GM19468 (cell line): ENCODE results near the gene NOL4L.

Experiments used
- ATAC-seq: cut with Tn5 transposase; IDR thresholded peaks from one replicate; pipeline ENCODE4 v1.9.1; 2021; ENCODE audit warnings: mild to moderate bottlenecking, moderate library complexity, moderate number of reproducible peaks; ENCODE audit not compliant: unreplicated experiment; ENCODE audit errors: extremely low read depth

The NOL4L gene

GRCh38 chr20:32452776-32453466 lies 132.2 kb downstream of the NOL4L start:
- no peak for ATAC-seq

GRCh38 chr20:32451682-32452461 lies 133.3 kb downstream of the NOL4L start:
- ATAC-seq = no peak

- ATAC-seq = no peak
Observed at GRCh38 chr20:32451340-32451681, 133.8 kb downstream of the NOL4L start.

DNA sequence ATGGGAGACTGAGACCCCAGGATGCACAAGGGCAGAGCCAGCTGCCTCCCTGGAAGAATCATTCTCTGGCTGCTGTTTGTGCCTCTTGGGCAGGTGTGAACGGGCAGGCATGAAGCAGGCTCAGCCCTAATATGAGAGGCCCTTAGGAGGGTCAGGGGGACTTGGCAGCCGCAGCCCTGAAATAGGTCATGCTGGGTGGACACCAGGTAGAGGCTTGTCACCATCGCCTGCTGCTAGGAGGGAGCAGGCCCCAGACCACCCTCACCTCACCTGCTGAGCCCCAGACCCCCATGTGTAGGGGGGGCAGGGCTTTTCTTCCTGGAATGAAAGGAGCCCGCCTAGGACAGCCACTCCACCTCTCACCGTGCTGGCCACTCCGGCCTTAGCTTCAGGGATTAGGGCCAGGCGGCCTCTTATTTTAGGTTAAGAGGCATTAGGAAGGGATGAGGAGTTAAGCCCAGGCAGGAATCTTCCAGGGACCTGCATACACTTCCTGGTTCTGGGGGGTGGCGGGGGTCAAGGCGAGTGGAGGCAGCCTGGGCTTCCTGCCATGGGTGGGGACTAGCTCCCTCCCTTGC lies 134.6 kb downstream of the NOL4L start:
- ATAC-seq = no peak

GRCh38 chr20:32449890-32450401 lies 135.2 kb downstream of the NOL4L start:
- no peak for ATAC-seq

- ATAC-seq = no peak
Observed at GRCh38 chr20:32449057-32449889, 135.9 kb downstream of the NOL4L start.

DNA sequence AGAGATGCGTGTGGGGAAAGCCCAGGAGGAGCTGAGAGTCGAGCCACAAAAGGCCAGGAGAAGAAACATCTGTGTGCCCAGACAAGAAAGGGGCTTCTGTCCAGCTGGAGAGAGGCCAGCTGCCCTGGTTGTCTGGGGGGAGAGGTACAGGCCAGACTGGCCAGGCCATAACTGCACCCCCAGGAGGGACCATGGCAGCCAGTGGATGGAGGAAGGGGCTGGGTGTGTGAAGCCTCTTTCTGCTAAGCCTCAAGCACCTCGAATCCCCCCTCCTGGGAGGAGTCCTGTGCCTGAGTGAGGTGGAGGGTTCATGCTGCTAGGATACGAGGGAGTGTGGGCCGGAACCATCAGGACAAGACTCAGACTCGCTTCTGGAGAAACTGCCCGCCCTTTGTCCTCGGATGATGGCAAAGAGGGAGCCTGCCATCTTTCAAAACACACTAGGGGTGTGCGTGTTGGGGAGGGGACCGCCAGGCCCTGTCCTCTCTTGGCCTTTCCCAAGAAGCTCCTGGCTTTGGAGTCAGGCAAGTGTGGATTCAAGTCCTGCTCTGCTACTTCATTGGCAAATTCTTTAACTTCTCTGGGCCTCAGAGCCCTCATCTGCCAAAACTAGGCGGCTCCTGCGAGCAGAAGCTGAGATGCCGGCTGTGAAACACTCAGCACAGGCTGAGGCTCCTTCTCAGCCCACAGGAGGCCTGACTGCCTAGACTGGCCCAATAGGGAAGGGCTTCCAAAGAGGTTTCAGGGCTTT lies 136.7 kb downstream of the NOL4L start:
- no peak for ATAC-seq

GRCh38 chr20:32447136-32448027 lies 137.8 kb downstream of the NOL4L start:
- no peak for ATAC-seq

- no peak for ATAC-seq
Observed at GRCh38 chr20:32446301-32447100, 138.6 kb downstream of the NOL4L start.

GRCh38 chr20:32445539-32446273 lies 139.4 kb downstream of the NOL4L start:
- no peak for ATAC-seq

GRCh38 chr20:32444474-32445220 lies 140.5 kb downstream of the NOL4L start:
- ATAC-seq = no peak

GRCh38 chr20:32443386-32443974 lies 141.7 kb downstream of the NOL4L start:
- ATAC-seq = no peak

DNA sequence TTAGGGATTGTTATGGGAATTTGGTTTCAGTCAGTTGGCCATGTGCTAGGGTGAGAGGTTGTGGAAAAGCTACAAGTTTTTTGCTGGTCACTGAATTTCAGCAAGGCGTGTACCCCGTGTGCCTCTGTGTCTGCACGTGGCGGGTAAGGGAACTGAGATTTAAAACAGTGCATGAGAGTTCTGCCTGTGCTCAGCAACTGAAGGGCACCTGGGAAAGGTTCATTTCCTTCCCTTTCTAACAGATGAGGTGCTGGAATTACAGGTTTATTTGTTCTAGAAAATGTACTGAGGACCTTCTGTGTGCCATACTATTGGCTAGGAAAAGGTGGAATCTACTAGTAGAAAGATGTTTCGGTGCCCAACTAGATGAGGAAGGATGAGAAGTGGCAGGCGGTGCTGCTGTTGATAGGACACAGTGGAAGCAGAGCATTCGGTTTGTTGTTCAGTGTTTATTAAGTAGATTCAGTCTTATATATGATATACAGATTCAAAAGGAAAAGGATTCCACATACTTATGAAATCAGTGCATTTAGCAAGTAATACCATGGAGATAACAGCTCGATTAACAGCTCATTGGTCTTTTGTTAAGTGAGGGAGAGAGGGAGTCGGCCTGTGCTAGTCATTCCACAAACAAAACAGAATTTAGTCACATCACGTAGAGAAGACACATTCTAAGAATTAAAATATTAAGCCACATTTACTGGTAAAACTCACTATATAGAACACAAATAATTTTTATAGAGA lies 142.3 kb downstream of the NOL4L start:
- ATAC-seq = no peak

DNA sequence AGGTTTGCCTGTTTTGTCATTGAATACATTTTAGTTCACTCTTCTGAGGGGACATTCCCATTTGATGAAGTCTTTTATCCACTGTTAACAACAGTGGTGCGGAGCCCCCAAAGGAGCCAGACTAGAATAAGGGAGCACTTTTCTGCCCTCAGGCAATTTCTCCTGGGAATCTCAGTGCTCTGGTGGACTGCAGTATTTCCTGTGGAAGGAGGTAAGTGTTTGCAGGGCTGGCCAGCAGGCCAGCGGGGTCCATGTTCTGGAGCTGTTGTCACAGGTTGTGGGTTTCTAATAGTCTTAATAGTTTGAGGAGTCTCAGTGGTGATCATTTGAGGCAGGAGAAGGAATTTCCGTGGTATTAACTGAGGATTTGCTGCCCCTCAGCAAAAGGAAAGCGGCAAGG lies 143.5 kb downstream of the NOL4L start:
- ATAC-seq = no peak

DNA sequence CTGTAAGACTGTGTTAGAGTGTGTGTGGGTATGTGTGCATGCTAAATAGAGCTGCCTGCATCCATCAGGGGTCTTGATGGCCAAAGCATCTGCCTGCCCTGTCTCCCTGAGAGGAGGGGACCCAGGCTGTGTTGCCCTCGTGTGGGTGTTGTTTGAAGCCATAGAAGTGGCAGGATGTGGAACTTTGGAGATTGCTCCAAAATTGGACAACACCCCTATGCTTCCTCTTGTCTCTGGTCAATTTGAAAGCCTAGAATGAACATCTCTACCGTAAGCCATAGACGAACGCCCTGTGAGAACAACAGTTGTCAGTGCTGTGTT lies 144.4 kb downstream of the NOL4L start:
- ATAC-seq = no peak
